Neural progenitor cell (in vitro differentiated cells): Measurements from ENCODE around the gene NOD1. TPM values are rescaled to one million over a fixed set of nuclear protein-coding genes. Genes with fewer than 3 reads are reported as not detected.

Source experiments
- DNase-seq: peaks from one replicate; pipeline ENCODE4 v3.0.0-alpha.2; 2016; ENCODE audit warnings: low spot score
- H2AFZ ChIP-seq: fragments of 200-600 bp; sonication (generic); replicated peaks from 2 replicates; pipeline ENCODE4 v1.6.1; 2016; ENCODE audit warnings: antibody characterized with exemption
- H3F3A ChIP-seq: fragments of 200-600 bp; sonication (generic); 2 replicates; pipeline ENCODE4 v1.6.1; 2016; ENCODE audit warnings: antibody characterized with exemption, low read depth
- H3K27ac ChIP-seq: fragments of 200-600 bp; sonication (generic); 2 replicates; pipeline ENCODE4 v1.5.1; 2016; ENCODE audit warnings: mild to moderate bottlenecking
- H3K27me3 ChIP-seq: fragments of 200-600 bp; sonication (generic); 2 replicates; pipeline ENCODE4 v1.6.1; 2016; ENCODE audit warnings: mild to moderate bottlenecking, moderate library complexity
- H3K36me3 ChIP-seq: fragments of 200-600 bp; sonication (generic); 2 replicates; pipeline ENCODE4 v1.5.1; 2016
- H3K4me1 ChIP-seq: fragments of 200-600 bp; sonication (generic); 2 replicates; pipeline ENCODE4 v1.6.1; 2016; ENCODE audit warnings: mixed run types
- H3K4me2 ChIP-seq: fragments of 200-600 bp; sonication (generic); 2 replicates; pipeline ENCODE4 v1.6.1; 2016
- H3K4me3 ChIP-seq: fragments of 200-600 bp; sonication (generic); 2 replicates; pipeline ENCODE4 v1.5.1; 2016
- H3K79me2 ChIP-seq: fragments of 200-600 bp; sonication (generic); 2 replicates; pipeline ENCODE4 v1.6.1; 2016; ENCODE audit warnings: low read depth
- H3K9ac ChIP-seq: fragments of 200-600 bp; sonication (generic); 2 replicates; pipeline ENCODE4 v1.6.1; 2016
- H3K9me3 ChIP-seq: fragments of 200-600 bp; sonication (generic); 2 replicates; pipeline ENCODE4 v1.5.1; 2016; ENCODE audit warnings: low read depth
- H4K20me1 ChIP-seq: fragments of 200-600 bp; sonication (generic); 2 replicates; pipeline ENCODE4 v1.6.1; 2016; ENCODE audit warnings: low read depth
- H3K27ac Mint-ChIP-seq: 3 replicates; pipeline ENCODE4 v1.8.0; 2021; ENCODE audit warnings: mixed read lengths
- H3K27me3 Mint-ChIP-seq: 2 replicates; pipeline ENCODE4 v1.8.0; 2022; ENCODE audit warnings: low read depth, mild to moderate bottlenecking, inconsistent platforms, moderate library complexity, mixed read lengths; ENCODE audit not compliant: insufficient read depth
- H3K36me3 Mint-ChIP-seq: 3 replicates; pipeline ENCODE4 v1.8.0; 2021; ENCODE audit warnings: mixed read lengths
- H3K4me1 Mint-ChIP-seq: 3 replicates; pipeline ENCODE4 v1.8.0; 2021; ENCODE audit warnings: mixed read lengths
- H3K4me3 Mint-ChIP-seq: 3 replicates; pipeline ENCODE4 v1.8.0; 2021; ENCODE audit warnings: mild to moderate bottlenecking, moderate library complexity, mixed read lengths
- H3K9me3 Mint-ChIP-seq: 3 replicates; pipeline ENCODE4 v1.8.0; 2020; ENCODE audit warnings: mixed read lengths
- EZH2 ChIP-seq: fragments of 200-600 bp; sonication (generic); IDR thresholded peaks from 2 replicates; pipeline ENCODE4 v1.6.1; 2017; ENCODE audit warnings: antibody characterized with exemption, mild to moderate bottlenecking, moderate library complexity
- EZH2phosphoT487 ChIP-seq: fragments of 200-600 bp; sonication (generic); IDR thresholded peaks from 2 replicates; pipeline ENCODE4 v1.6.1; 2017; ENCODE audit warnings: antibody characterized with exemption
- total RNA-seq: library from RNA; depleted of rRNA; stranded (reverse); fragments of >200 nt; gene quantifications from 2 replicates; pipeline ENCODE4 v1.2.3, GENCODE V29; 2015; ENCODE audit warnings: low replicate concordance
- TF ChIP-seq, protein P1 (sequence below): fragments of 200-600 bp; sonication (generic); IDR thresholded peaks from 2 replicates; pipeline ENCODE4 v1.5.1; 2017; ENCODE audit warnings: antibody characterized with exemption, mild to moderate bottlenecking

Gene NOD1
- total RNA-seq, 1 donor from 2014 or later = 5.0 TPM

DNA sequence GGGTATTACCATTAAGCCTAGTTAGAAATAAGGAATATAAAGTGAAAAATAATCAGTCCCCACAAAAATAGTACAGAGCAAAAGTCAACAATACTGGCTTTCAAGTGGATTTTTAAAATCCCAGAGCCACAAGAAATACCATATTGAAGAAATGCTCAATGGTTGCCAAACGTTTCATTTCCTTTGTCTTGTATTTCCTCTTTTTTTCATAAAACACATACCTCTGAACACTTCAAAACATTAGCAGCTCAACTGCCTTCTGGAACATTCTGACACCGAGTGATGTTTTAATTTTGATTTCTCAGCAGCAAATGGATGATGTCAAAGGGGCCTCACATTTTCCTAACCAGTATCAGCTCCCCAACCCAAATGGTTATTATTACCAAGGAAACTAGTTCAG lies 10.5 kb downstream of the NOD1 start:
- Mint-ChIP-seq H3K9me3 (no peaks in the 10 kb centered on the region), H3K4me3 (no peak overlapping the region), H3K27ac (no peak overlapping the region), H3K36me3 (no peaks in the 10 kb centered on the region), H3K27me3 (no peaks in the 10 kb centered on the region), H3K4me1 (peaks cover 43% of the 10 kb centered on the region)
- peaks cover 20% of the 10 kb centered on the region for H3K4me1 ChIP-seq
- H4K20me1 ChIP-seq = no peaks in the 10 kb centered on the region
- no peak overlapping the region for H3K4me2 ChIP-seq
- no peaks in the 10 kb centered on the region for H3K9me3 ChIP-seq
- no peak overlapping the region for H3K9ac ChIP-seq
- TF ChIP-seq EZH2 (no peak), EZH2phosphoT487 (no peak)
- TF ChIP-seq, protein P1, sequence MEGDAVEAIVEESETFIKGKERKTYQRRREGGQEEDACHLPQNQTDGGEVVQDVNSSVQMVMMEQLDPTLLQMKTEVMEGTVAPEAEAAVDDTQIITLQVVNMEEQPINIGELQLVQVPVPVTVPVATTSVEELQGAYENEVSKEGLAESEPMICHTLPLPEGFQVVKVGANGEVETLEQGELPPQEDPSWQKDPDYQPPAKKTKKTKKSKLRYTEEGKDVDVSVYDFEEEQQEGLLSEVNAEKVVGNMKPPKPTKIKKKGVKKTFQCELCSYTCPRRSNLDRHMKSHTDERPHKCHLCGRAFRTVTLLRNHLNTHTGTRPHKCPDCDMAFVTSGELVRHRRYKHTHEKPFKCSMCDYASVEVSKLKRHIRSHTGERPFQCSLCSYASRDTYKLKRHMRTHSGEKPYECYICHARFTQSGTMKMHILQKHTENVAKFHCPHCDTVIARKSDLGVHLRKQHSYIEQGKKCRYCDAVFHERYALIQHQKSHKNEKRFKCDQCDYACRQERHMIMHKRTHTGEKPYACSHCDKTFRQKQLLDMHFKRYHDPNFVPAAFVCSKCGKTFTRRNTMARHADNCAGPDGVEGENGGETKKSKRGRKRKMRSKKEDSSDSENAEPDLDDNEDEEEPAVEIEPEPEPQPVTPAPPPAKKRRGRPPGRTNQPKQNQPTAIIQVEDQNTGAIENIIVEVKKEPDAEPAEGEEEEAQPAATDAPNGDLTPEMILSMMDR = no peak
- no peak overlapping the region for H3K27ac ChIP-seq
- no peak for DNase-seq
- H3K4me3 ChIP-seq = no peak overlapping the region
- H3F3A ChIP-seq = peaks cover 4% of the 10 kb centered on the region
- H3K36me3 ChIP-seq = no peaks in the 10 kb centered on the region
- no peaks in the 10 kb centered on the region for H3K79me2 ChIP-seq
- no peaks in the 10 kb centered on the region for H3K27me3 ChIP-seq
- no peak overlapping the region for H2AFZ ChIP-seq

DNA sequence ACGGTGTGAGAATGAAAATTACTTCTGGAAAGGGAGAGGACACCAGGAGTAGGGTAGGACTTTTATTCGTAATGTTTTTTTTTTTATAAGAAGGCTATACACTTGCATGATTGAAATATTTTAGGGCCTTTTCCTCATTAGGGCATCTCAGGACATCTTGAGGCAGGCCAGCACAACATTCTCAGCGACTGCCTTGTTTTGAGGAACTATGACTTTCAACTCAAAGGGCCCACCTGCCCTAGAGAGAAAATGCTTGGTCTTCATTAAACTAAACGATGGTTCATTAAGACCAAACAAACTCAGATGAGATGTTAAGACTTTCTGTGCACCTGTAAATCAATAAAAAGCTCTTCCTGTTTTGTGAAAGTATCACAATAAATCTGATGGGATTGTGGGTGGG lies 11.3 kb downstream of the NOD1 start:
- Mint-ChIP-seq H3K9me3 (no peaks in the 10 kb centered on the region), H3K36me3 (no peaks in the 10 kb centered on the region), H3K4me3 (no peak overlapping the region), H3K27me3 (no peaks in the 10 kb centered on the region), H3K27ac (no peak overlapping the region), H3K4me1 (peaks cover 41% of the 10 kb centered on the region)
- Histone ChIP-seq H3K9ac (no peak overlapping the region), H3K4me1 (peaks cover 19% of the 10 kb centered on the region), H4K20me1 (no peaks in the 10 kb centered on the region), H3F3A (peaks cover 4% of the 10 kb centered on the region), H3K27ac (no peak overlapping the region), H3K4me2 (no peak overlapping the region), H3K36me3 (no peaks in the 10 kb centered on the region), H3K4me3 (no peak overlapping the region), H3K27me3 (no peaks in the 10 kb centered on the region), H3K9me3 (no peaks in the 10 kb centered on the region), H2AFZ (no peak overlapping the region), H3K79me2 (no peaks in the 10 kb centered on the region)
- no peak for TF ChIP-seq EZH2phosphoT487
- TF ChIP-seq EZH2 = no peak
- TF ChIP-seq, protein P1 = no peak
- DNase-seq = no peak

DNA sequence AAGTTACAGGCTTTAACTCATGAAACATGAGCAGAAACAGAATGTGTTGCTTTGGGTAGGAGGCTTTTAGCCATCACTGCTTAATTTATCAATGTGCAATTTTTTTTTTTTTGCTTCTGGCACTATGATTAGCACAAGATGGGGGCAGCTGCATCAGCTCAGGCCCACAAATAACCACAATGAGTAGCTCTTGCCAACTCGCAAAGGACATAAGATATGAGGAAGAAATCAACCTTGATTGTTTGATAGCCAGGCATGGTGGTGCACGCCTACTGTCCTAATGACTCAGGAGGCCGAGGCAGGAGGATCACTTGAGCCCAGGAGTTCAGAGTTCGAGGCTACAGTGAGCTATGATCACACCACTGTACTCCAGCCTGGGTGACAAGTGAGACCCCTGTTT lies 12.3 kb downstream of the NOD1 start:
- H3K27me3 ChIP-seq = no peaks in the 10 kb centered on the region

More for the DNA sequence above, 12.3 kb downstream of the NOD1 start:
- TF ChIP-seq, protein P1 = no peak
- TF ChIP-seq EZH2phosphoT487 = no peak
- no peak for TF ChIP-seq EZH2
- no peak overlapping the region for H2AFZ ChIP-seq
- H3K36me3 ChIP-seq = no peaks in the 10 kb centered on the region
- DNase-seq = no peak
- no peaks in the 10 kb centered on the region for H3K79me2 ChIP-seq
- no peak overlapping the region for H3K27ac ChIP-seq
- Mint-ChIP-seq H3K4me1 (peaks cover 31% of the 10 kb centered on the region), H3K27ac (no peak overlapping the region), H3K36me3 (no peaks in the 10 kb centered on the region), H3K4me3 (no peak overlapping the region), H3K27me3 (no peaks in the 10 kb centered on the region), H3K9me3 (no peaks in the 10 kb centered on the region)
- H3F3A ChIP-seq = peaks cover 4% of the 10 kb centered on the region
- no peaks in the 10 kb centered on the region for H3K9me3 ChIP-seq
- H3K4me2 ChIP-seq = no peak overlapping the region
- no peak overlapping the region for H3K9ac ChIP-seq
- H4K20me1 ChIP-seq = no peaks in the 10 kb centered on the region
- H3K4me3 ChIP-seq = no peak overlapping the region
- H3K4me1 ChIP-seq = peaks cover 9% of the 10 kb centered on the region
